ENCODE results near the gene MFAP2. TPM values are rescaled to one million over a fixed set of nuclear protein-coding genes. Genes with fewer than 3 reads are reported as not detected.
"Not testable (repeated sequence)": the region's sequence is repeated elsewhere in the genome, so short reads cannot be mapped to it uniquely, and the experiment has no call there.

The MFAP2 gene
- total and polyA plus RNA-seq, 8 donors, result 8.0 to 380 (median 282) TPM

DNA sequence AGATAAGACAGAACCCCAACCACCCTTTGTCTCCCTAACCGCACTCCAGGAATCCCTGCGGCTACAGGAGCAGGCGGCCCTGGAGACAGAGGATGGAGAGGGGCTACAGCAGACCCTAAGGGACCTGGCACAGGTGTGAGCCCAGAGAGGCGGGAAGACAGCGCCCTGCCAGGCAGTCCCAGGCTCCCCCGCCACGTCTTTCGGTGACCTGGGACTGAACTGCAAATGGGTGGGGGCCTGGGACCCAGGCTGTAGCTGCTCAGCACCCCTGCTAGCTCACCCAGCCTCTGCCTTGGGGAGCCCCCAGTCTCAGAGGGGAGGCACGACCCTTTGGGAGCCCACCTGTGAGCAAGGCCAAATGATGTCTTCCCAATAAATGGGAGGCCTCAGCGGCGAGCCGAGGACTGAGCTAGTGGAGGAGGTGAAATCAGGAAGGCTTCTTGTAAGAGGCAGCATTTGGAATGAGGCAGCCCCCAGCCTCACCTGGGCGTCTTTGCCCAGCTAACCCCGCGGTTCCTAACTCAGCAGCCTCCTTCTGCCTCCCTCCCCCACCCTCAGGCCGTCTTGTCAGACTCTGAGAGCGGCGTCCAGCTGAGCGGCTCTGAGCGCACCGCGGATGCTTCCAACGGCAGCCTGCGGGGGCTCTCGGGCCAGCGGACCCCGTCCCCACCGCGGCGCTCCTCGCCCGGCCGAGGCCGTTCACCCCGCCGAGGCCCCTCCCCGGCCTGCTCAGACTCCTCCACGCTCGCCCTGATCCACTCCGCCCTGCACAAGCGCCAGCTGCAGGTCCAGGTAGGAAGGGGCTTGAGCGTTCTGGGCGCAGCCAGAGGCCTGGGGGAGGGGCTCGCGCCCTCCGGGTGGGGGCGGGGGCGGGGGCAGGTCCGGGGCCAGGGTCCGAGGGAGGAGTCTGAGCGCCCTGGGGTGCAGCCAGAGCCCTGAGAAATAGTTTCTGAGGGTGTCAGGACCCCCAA lies 41.8 kb downstream of the MFAP2 start:
- H3K9me3 ChIP-seq, result no peaks in the 10 kb centered on the region
- intact Hi-C loops (cut with DNase I), result no loop called here
- H3K36me3 ChIP-seq, result peaks cover 0 to 50% of the 10 kb centered on the region in 2 donors
- DNase-seq (no peak), ATAC-seq (no peak)
- TF ChIP-seq, protein P1, sequence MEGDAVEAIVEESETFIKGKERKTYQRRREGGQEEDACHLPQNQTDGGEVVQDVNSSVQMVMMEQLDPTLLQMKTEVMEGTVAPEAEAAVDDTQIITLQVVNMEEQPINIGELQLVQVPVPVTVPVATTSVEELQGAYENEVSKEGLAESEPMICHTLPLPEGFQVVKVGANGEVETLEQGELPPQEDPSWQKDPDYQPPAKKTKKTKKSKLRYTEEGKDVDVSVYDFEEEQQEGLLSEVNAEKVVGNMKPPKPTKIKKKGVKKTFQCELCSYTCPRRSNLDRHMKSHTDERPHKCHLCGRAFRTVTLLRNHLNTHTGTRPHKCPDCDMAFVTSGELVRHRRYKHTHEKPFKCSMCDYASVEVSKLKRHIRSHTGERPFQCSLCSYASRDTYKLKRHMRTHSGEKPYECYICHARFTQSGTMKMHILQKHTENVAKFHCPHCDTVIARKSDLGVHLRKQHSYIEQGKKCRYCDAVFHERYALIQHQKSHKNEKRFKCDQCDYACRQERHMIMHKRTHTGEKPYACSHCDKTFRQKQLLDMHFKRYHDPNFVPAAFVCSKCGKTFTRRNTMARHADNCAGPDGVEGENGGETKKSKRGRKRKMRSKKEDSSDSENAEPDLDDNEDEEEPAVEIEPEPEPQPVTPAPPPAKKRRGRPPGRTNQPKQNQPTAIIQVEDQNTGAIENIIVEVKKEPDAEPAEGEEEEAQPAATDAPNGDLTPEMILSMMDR (IDR thresholded peaks at IDR 0.05), result no peak
- H3K27ac ChIP-seq, result no peak overlapping the region
- H3K27me3 ChIP-seq, result no peaks in the 10 kb centered on the region
- no peaks in the 10 kb centered on the region for H3K4me1 ChIP-seq
- no peak overlapping the region for H3K4me3 ChIP-seq

DNA sequence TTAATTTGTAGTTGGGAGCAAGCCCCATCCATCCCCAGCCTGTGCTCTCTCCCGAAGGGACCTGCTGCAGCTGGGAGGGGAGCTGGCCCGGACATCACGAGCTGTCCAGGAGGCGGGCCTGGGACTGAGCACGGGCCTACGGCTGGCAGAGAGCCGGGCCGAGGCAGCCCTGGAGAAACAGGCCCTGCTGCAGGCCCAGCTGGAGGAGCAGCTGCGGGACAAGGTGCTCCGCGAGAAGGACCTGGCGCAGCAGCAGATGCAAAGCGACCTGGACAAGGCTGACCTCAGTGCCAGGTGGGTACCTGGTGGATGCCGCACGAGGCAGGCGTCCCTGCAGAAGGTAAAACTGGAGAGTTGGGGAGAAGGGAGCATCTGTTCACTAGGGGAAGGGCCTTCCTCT lies 43.8 kb downstream of the MFAP2 start:
- H3K27me3 ChIP-seq; ATAC-seq; intact Hi-C loops (cut with DNase I); H3K27ac ChIP-seq; H3K9me3 ChIP-seq; H3K4me1 ChIP-seq; DNase-seq; H3K4me3 ChIP-seq: not testable (repeated sequence)
- H3K36me3 ChIP-seq, result peaks cover 0 to 47% of the 10 kb centered on the region in 2 donors

DNA sequence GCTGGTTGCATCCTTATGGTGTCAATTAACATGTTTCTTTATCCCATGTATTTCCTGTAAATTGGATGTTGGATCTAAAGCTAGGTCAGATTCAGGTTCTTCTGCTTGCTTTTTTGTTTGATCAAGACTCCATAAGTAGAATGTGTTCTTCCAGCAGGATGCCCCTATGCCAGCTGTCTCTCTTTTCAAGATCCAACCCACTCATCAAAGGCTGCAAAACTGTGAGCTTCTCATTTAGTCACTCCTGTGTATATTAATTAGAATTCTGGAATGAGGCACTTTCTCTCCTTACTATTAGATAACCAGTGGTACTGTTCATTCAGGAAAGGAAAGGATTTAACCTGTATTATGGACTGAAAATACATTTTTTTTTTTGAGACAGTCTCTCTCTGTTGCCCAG lies 46.5 kb downstream of the MFAP2 start:
- DNase-seq; H3K9me3 ChIP-seq; intact Hi-C loops (cut with DNase I); ATAC-seq; H3K27ac ChIP-seq; H3K4me3 ChIP-seq; H3K27me3 ChIP-seq; H3K4me1 ChIP-seq: not testable (repeated sequence)
- peaks cover 0 to 36% of the 10 kb centered on the region in 2 donors for H3K36me3 ChIP-seq

DNA sequence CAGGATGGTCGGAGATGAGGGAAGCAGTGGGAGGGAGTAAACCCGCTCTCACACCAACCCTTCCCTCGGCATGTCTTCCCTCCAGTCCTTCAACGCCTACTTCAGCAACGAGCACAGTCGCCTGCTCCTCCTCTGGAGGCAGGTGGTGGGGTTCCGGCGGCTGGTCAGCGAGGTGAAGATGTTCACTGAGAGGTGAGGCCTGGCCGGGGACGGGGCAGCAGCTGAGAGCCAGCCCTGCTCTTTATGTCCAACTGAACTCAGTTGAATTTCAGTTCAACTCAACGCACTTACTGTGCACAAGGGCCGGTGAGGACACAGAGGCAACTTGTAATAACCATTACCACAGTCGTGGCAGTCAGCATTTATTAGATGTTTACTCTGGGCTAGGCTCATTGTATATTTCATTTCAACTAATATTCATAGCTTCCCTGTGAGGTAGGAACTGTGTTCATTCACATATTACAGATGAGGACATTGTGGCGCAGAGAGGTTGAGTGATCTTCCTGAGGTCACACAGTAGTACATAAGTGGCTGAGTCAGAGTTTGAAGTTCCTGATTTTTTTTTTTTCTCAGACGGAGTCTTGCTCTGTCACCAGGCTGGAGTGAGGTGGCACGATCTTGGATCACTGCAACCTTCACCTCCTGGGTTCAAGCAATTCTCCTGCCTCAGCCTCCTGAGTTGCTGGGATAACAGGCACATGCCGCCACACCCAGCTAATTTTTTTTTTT lies 49.0 kb downstream of the MFAP2 start:
- ATAC-seq; H3K9me3 ChIP-seq; H3K4me1 ChIP-seq; H3K4me3 ChIP-seq; H3K27me3 ChIP-seq; intact Hi-C loops (cut with DNase I); H3K27ac ChIP-seq: not testable (repeated sequence)
- H3K36me3 ChIP-seq, result peaks cover 0 to 15% of the 10 kb centered on the region in 2 donors
- peak in 1 of 4 donors; percentile 80 for DNase-seq

DNA sequence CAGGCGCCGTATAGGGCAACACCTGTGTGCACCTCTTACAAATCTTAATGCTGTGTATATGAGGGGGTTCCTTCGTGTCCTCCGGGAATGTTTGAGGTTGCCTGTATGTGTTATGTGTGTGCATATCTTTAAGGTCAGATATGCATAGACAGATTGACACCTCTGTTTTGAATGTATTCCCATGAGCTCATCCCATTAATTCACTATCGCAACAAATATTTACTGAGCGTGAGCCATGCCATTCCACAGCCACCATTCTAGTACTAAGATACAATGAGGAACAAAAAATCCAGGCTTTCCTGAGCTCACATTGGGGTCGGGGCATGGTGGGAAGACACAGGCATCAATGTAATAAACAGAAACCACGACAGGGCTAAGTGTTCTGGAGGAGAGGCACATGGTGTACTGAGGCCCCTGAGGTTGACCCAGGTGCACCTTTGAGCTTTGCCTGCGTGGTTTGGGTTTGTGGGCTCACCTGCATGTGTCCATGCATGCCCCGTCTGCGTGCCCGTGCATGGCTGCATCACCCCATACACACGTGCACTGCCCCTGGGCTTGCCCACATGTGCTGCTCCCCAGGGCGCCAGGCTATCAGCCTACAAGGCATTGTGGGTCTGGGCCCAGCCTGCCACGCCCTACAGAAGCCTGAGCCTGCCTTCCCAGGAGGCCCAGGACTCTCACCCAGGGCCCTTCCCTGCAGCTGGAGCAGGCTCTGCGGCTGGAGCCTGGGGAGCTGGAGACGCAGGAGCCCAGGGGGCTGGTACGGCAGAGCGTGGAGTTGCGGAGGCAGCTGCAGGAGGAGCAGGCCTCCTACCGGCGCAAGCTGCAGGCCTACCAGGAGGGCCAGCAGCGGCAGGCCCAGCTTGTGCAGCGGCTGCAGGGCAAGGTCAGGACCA lies 51.0 kb downstream of the MFAP2 start:
- ATAC-seq; intact Hi-C loops (cut with DNase I); H3K4me1 ChIP-seq; H3K36me3 ChIP-seq; H3K27me3 ChIP-seq; H3K4me3 ChIP-seq; H3K9me3 ChIP-seq; H3K27ac ChIP-seq: not testable (repeated sequence)
- peak in 1 of 4 donors; percentile 77 for DNase-seq

DNA sequence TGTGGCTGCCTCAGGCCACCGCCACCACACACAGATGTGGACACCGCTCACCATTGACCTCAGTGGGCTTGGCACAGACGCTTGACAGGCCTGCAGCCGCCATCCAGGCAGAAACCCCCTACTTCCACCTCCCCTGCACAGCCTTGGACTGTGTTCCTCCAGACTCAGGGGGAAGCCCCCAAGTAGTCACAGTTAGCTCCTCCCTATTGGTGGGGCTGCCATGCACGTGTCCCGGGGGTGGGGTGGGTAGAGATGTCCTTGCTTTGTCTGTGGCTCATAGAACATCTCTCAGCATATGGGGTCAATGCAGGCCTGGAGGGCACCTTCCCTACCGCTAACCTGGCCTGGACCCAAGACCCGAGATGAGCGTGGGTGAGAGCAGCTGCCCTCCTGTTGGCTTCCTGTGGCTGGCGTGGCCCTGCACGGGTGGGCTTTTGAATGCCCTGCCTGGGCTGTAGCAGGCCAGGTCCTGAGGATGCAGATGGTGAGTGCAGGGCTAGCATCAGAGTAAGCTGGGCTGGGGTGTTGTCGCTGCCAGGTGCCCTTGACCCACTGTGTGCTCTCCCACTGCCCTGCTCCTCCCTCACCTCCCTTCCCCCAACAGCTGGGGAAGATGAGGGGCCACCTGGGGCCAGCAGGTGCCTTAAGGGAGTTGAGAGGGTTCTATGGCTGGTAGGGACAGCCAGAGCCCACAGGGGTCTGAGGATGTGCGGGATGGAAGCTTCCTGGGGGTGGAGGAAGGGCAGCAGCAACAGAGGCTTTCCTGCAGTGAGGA lies 52.5 kb downstream of the MFAP2 start:
- Histone ChIP-seq H3K36me3 (peaks cover 0 to 11% of the 10 kb centered on the region in 2 donors), H3K4me3 (no peak overlapping the region), H3K9me3 (no peaks in the 10 kb centered on the region), H3K27me3 (no peaks in the 10 kb centered on the region), H3K4me1 (no peaks in the 10 kb centered on the region), H3K27ac (no peak overlapping the region)
- DNase-seq (peak in 1 of 4 donors; percentile 64), ATAC-seq (no peak)
- TF ChIP-seq, protein P1 (IDR thresholded peaks at IDR 0.05), result no peak
- intact Hi-C loops (cut with DNase I), result no loop called here
